ENCODE data around the gene SMARCA1.
A peak's percentile ranks its signal among the peaks of the same experiment; 100 is the strongest.
"Not testable (repeated sequence)": the region's sequence is repeated elsewhere in the genome, so short reads cannot be mapped to it uniquely, and the experiment has no call there.

The SMARCA1 gene

DNA sequence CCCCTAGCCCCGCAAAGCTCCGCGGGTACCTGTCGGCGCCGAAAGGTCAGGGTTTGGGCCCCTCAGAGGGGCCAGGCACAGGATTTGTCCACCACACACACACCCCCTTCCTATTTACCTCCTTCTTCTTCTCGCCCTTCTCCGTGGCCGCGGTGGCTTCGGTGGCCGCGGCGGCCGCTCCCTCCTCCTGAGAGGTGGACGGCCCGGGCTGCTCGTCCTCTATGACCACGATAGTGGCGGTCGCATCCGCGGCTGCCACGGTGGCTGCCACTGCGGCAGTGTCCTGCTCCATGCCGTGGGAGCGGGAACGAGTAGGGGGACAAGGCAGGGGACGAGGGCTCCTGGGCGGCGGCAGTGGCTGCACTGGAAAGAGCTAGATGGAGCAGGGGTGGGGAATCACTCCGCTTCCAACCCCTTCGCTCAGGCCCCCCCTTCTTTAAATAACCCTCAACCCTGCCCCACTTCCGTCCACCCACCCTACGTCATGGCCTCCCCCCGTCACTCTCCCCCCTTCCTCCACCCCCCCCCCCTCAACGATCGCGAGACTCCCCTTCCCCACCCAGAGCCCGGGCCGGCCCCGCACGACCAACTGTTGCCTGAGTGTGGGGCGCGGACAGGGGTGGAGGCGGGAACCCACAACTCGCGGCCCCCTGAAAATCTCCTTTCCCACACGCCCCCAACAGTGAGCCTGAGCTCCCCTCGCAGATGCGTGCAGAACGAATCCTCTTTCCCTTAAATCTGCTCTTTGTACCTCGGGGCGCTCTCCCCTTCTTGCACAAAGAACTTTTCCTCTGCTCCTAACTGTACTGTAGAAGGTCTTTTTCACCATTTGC is at the start of gene SMARCA1:
SMARCA1 (minus strand) TSS at position 412 of the 833 bp plus-strand sequence; CDS start at position 292, 120 bp downstream.
- DNase-seq (ENCODE audit: low spot score) = peak; percentile 78

GRCh38 chrX:129572422-129572821 is 49.1 kb upstream of the SMARCA1 start:
- DNase-seq (ENCODE audit: low spot score) = no peak

- no peak for DNase-seq (ENCODE audit: low spot score)
Observed at GRCh38 chrX:129568349-129568748, 45.1 kb upstream of the SMARCA1 start.

- DNase-seq (ENCODE audit: low spot score) = no peak
Observed at GRCh38 chrX:129566073-129566472, 42.8 kb upstream of the SMARCA1 start.

- no peak for DNase-seq (ENCODE audit: low spot score)
Observed at GRCh38 chrX:129565046-129565650, 41.9 kb upstream of the SMARCA1 start.

GRCh38 chrX:129564345-129564744 is 41.1 kb upstream of the SMARCA1 start:
- DNase-seq (ENCODE audit: low spot score) = not testable (repeated sequence)

- DNase-seq (ENCODE audit: low spot score) = no peak
Observed at GRCh38 chrX:129561453-129561852, 38.2 kb upstream of the SMARCA1 start.

DNA sequence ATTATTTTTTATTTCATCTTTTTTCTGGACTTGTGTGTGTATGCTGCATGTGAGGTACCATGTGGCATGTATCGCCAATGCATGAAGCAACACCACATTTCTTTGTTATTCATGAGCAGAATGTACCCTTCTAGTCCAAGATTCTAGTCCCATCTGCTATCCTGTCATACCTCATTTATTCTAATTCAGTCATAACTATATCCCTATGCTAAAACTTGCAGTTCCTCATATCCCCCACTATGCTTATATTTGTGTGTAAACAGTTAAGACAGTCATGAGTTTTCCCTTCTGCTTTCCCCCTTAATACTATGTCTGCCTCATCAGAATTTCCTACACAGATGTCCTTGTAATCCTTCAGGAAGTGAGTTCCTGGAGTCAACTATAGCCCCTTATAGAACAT is 36.5 kb upstream of the SMARCA1 start:
- no peak for DNase-seq (ENCODE audit: low spot score)

- DNase-seq (ENCODE audit: low spot score) = no peak
Observed at GRCh38 chrX:129557844-129558480, 34.7 kb upstream of the SMARCA1 start.

- DNase-seq (ENCODE audit: low spot score) = no peak
Observed at GRCh38 chrX:129556806-129557315, 33.6 kb upstream of the SMARCA1 start.

DNA sequence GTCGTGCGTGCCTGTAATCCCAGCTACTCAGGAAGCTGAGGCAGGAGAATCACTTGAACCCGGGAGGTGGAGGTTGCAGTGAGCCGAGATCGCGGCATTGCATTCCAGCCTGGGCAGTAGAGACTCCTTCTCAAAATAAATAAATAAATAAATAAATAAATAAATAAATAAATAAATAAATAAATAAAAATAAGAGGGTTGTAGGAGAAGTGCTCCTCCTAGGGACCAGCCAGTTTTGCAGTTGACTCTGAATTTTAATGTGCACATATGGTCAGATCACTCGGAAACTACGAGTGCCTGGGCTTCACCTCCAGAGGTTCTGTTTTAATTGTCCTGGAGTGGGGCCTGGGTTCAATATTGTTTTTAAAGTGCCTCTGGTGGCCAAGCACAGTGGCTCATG is 31.5 kb upstream of the SMARCA1 start:
- not testable (repeated sequence) for DNase-seq (ENCODE audit: low spot score)

- no peak for DNase-seq (ENCODE audit: low spot score)
Observed at GRCh38 chrX:129553619-129554288, 30.5 kb upstream of the SMARCA1 start.

DNA sequence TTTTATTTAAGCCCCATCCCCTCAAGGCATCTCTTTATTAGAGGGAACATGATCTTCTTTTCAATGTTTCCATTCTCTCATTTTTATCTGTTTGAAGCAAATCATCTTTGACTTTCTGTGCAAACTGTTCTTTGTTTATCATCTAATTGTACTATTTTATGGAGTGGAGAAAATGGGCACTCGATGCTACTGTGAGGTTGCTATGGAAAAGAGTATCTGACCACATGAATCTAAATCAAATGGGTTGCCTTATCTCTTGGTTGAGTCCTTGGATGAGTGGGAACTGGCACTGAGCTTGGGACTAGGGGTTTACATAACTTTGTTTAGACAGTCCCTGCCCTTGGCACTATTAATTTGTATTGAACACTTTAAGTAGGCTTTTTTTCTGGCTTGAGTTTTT is 25.8 kb upstream of the SMARCA1 start:
- no peak for DNase-seq (ENCODE audit: low spot score)

DNA sequence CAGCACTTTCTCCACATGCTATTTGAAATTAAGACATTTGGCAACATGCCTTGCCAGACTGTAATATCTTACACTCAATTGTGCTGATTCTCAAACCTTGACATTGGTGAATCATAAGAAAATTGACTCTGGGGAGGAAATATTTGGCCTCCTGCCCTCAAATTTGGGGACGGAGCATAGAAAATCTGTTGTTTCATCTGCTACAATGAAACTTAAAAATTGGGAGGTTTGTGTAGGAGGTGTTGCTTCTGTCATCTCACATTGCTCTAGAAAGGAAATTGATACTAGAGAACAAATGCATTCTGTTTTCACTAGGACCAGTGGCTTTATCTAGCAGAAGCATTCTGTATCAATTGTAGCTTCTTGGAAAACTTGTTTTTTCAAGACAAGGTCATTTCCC is 22.1 kb upstream of the SMARCA1 start:
- DNase-seq (ENCODE audit: low spot score) = no peak

- DNase-seq (ENCODE audit: low spot score) = no peak
Observed at GRCh38 chrX:129544780-129545179, 21.5 kb upstream of the SMARCA1 start.

- DNase-seq (ENCODE audit: low spot score) = peak; percentile 18
Observed at GRCh38 chrX:129540722-129541184, 17.5 kb upstream of the SMARCA1 start.

- DNase-seq (ENCODE audit: low spot score) = peak; percentile 83
Observed at GRCh38 chrX:129540068-129540653, 16.9 kb upstream of the SMARCA1 start, which contains the start of gene OCRL. Gene OCRL (plus strand): TSS chrX:129540259. CDS start chrX:129540440, 181 bp downstream.

DNA sequence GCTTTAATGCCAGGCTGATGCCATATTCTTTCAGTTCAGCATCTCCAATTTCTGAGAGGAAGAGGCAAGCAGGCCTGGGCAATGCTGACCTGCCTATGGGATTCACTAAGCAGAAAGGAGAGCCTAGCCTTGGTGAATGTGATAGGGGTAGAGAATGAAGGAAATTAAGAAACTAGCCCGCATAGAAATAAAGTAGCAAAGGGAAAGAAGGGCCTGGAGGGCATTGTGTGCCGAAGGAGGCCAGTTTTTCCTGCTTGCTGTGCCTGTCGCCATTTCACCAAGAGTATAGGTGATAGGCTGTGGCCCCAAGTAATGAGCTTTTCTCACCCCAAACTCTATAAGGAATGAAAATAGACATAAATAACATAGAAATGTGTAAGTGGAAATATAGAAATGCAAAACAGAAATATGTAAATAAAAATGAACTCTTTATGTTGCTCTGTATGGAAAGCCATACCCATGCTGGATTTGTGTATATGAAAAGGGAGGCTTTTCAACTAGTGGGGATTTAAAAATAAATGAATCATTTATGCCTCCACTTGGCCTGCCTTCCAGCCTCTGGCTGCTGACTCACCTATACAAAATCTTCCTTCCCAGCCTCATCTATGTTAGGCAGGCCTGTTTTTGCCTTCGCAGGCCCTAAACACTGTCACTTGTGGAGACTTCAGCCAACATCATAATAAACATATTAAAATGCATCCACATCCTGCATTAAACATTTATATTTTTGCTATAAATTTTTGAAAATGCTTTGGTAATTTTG is 11.7 kb upstream of the SMARCA1 start:
- DNase-seq (ENCODE audit: low spot score) = peak; percentile 52

DNA sequence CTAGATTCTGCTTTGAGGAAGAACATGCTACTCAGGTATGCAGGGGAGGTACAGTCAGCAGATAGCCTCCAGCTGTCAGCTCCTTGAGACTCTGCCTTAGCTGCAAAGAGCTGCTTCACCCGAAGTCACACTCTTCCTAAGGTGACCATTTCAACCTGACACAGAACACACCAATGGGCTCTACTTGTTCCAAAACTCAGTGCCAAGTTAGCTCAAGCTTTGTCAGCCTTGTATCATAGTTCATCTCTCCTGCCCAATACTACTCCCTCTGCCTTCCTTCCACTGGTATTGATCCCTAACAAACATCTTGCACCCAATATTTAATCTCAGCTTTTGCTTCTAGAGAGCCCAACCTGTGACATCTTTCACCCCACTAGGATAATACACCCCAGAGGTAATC is 7.8 kb upstream of the SMARCA1 start:
- no peak for DNase-seq (ENCODE audit: low spot score)

DNA sequence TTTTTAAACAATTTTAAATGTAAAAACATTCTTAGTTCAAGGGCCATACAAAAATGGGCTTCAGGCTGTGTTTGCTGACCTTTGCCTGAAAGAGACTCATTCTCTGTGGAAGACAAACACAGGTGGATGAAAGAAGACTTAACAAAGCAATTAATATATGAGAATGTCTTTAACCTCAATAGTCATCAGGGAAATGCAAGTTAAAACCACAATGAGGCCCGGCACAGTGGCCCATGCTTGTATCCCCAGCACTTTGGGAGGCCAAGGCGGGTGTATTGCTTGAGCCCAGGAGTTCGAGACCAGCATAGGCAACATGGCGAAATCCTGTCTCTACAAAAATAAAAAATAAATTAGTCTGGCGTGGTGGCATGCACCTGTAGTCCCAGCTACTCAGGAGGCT is 7.1 kb upstream of the SMARCA1 start:
- no peak for DNase-seq (ENCODE audit: low spot score)

All from AG08396 (cell line).